Neural progenitor cell (in vitro differentiated cells): ENCODE results near the gene WDR64. TPM values are rescaled to one million over a fixed set of nuclear protein-coding genes. Genes with fewer than 3 reads are reported as not detected.
A peak's percentile ranks its signal among the peaks of the same experiment; 100 is the strongest.

ENCODE experiments used
- DNase-seq: peaks from one replicate; pipeline ENCODE4 v3.0.0-alpha.2; 2016; ENCODE audit warnings: low spot score
- H2AFZ ChIP-seq: fragments of 200-600 bp; sonication (generic); replicated peaks from 2 replicates; pipeline ENCODE4 v1.6.1; 2016; ENCODE audit warnings: antibody characterized with exemption
- H3F3A ChIP-seq: fragments of 200-600 bp; sonication (generic); 2 replicates; pipeline ENCODE4 v1.6.1; 2016; ENCODE audit warnings: antibody characterized with exemption, low read depth
- H3K27ac ChIP-seq: fragments of 200-600 bp; sonication (generic); 2 replicates; pipeline ENCODE4 v1.5.1; 2016; ENCODE audit warnings: mild to moderate bottlenecking
- H3K27me3 ChIP-seq: fragments of 200-600 bp; sonication (generic); 2 replicates; pipeline ENCODE4 v1.6.1; 2016; ENCODE audit warnings: mild to moderate bottlenecking, moderate library complexity
- H3K36me3 ChIP-seq: fragments of 200-600 bp; sonication (generic); 2 replicates; pipeline ENCODE4 v1.5.1; 2016
- H3K4me1 ChIP-seq: fragments of 200-600 bp; sonication (generic); 2 replicates; pipeline ENCODE4 v1.6.1; 2016; ENCODE audit warnings: mixed run types
- H3K4me2 ChIP-seq: fragments of 200-600 bp; sonication (generic); 2 replicates; pipeline ENCODE4 v1.6.1; 2016
- H3K4me3 ChIP-seq: fragments of 200-600 bp; sonication (generic); 2 replicates; pipeline ENCODE4 v1.5.1; 2016
- H3K79me2 ChIP-seq: fragments of 200-600 bp; sonication (generic); 2 replicates; pipeline ENCODE4 v1.6.1; 2016; ENCODE audit warnings: low read depth
- H3K9ac ChIP-seq: fragments of 200-600 bp; sonication (generic); 2 replicates; pipeline ENCODE4 v1.6.1; 2016
- H3K9me3 ChIP-seq: fragments of 200-600 bp; sonication (generic); 2 replicates; pipeline ENCODE4 v1.5.1; 2016; ENCODE audit warnings: low read depth
- H4K20me1 ChIP-seq: fragments of 200-600 bp; sonication (generic); 2 replicates; pipeline ENCODE4 v1.6.1; 2016; ENCODE audit warnings: low read depth
- H3K27ac Mint-ChIP-seq: 3 replicates; pipeline ENCODE4 v1.8.0; 2021; ENCODE audit warnings: mixed read lengths
- H3K27me3 Mint-ChIP-seq: 2 replicates; pipeline ENCODE4 v1.8.0; 2022; ENCODE audit warnings: low read depth, mild to moderate bottlenecking, inconsistent platforms, moderate library complexity, mixed read lengths; ENCODE audit not compliant: insufficient read depth
- H3K36me3 Mint-ChIP-seq: 3 replicates; pipeline ENCODE4 v1.8.0; 2021; ENCODE audit warnings: mixed read lengths
- H3K4me1 Mint-ChIP-seq: 3 replicates; pipeline ENCODE4 v1.8.0; 2021; ENCODE audit warnings: mixed read lengths
- H3K4me3 Mint-ChIP-seq: 3 replicates; pipeline ENCODE4 v1.8.0; 2021; ENCODE audit warnings: mild to moderate bottlenecking, moderate library complexity, mixed read lengths
- H3K9me3 Mint-ChIP-seq: 3 replicates; pipeline ENCODE4 v1.8.0; 2020; ENCODE audit warnings: mixed read lengths
- EZH2 ChIP-seq: fragments of 200-600 bp; sonication (generic); IDR thresholded peaks from 2 replicates; pipeline ENCODE4 v1.6.1; 2017; ENCODE audit warnings: antibody characterized with exemption, mild to moderate bottlenecking, moderate library complexity
- EZH2phosphoT487 ChIP-seq: fragments of 200-600 bp; sonication (generic); IDR thresholded peaks from 2 replicates; pipeline ENCODE4 v1.6.1; 2017; ENCODE audit warnings: antibody characterized with exemption
- total RNA-seq: library from RNA; depleted of rRNA; stranded (reverse); fragments of >200 nt; gene quantifications from 2 replicates; pipeline ENCODE4 v1.2.3, GENCODE V29; 2015; ENCODE audit warnings: low replicate concordance
- TF ChIP-seq, protein P1 (sequence below): fragments of 200-600 bp; sonication (generic); IDR thresholded peaks from 2 replicates; pipeline ENCODE4 v1.5.1; 2017; ENCODE audit warnings: antibody characterized with exemption, mild to moderate bottlenecking

The WDR64 gene
- total RNA-seq, 1 donor from 2014 or later = not detected

- no peak overlapping the region for H3K27ac Mint-ChIP-seq
- H3K27ac ChIP-seq = no peak overlapping the region
- H3K27me3 ChIP-seq = no peaks in the 10 kb centered on the region
- no peaks in the 10 kb centered on the region for H3K36me3 ChIP-seq
- peaks cover 5% of the 10 kb centered on the region for H3F3A ChIP-seq
- H3K9me3 ChIP-seq = no peaks in the 10 kb centered on the region
- TF ChIP-seq EZH2phosphoT487 = no peak
- TF ChIP-seq, protein P1, sequence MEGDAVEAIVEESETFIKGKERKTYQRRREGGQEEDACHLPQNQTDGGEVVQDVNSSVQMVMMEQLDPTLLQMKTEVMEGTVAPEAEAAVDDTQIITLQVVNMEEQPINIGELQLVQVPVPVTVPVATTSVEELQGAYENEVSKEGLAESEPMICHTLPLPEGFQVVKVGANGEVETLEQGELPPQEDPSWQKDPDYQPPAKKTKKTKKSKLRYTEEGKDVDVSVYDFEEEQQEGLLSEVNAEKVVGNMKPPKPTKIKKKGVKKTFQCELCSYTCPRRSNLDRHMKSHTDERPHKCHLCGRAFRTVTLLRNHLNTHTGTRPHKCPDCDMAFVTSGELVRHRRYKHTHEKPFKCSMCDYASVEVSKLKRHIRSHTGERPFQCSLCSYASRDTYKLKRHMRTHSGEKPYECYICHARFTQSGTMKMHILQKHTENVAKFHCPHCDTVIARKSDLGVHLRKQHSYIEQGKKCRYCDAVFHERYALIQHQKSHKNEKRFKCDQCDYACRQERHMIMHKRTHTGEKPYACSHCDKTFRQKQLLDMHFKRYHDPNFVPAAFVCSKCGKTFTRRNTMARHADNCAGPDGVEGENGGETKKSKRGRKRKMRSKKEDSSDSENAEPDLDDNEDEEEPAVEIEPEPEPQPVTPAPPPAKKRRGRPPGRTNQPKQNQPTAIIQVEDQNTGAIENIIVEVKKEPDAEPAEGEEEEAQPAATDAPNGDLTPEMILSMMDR = no peak
- no peak for TF ChIP-seq EZH2
- peaks cover 10% of the 10 kb centered on the region for H4K20me1 ChIP-seq
- peaks cover 5% of the 10 kb centered on the region for H3K4me1 Mint-ChIP-seq
- peaks cover 3% of the 10 kb centered on the region for H3K4me1 ChIP-seq
- H3K79me2 ChIP-seq = peaks cover 11% of the 10 kb centered on the region
- peaks cover 15% of the 10 kb centered on the region for H3K36me3 Mint-ChIP-seq
- no peak overlapping the region for H3K4me3 ChIP-seq
- no peaks in the 10 kb centered on the region for H3K9me3 Mint-ChIP-seq
- H3K4me2 ChIP-seq = no peak overlapping the region
- DNase-seq = no peak
- no peak overlapping the region for H2AFZ ChIP-seq
- no peak overlapping the region for H3K9ac ChIP-seq
- H3K4me3 Mint-ChIP-seq = no peak overlapping the region
- H3K27me3 Mint-ChIP-seq = peaks cover 2% of the 10 kb centered on the region
Measured at GRCh38 chr1:241624935-241625334, 27.1 kb upstream of the WDR64 start.

GRCh38 chr1:241627453-241628259 lies 24.4 kb upstream of the WDR64 start:
- H3K27me3 ChIP-seq = no peaks in the 10 kb centered on the region
- H3K27me3 Mint-ChIP-seq = no peaks in the 10 kb centered on the region
- H3K27ac ChIP-seq = peak overlapping the region; percentile 24
- peaks cover 5% of the 10 kb centered on the region for H3K4me1 Mint-ChIP-seq
- peaks cover 18% of the 10 kb centered on the region for H3K36me3 Mint-ChIP-seq
- peak; percentile 64 for DNase-seq
- H4K20me1 ChIP-seq = peaks cover 21% of the 10 kb centered on the region
- H3K4me1 ChIP-seq = peaks cover 3% of the 10 kb centered on the region
- H3K9ac ChIP-seq = no peak overlapping the region
- no peaks in the 10 kb centered on the region for H3K9me3 ChIP-seq
- H3K4me3 Mint-ChIP-seq = no peak overlapping the region
- no peaks in the 10 kb centered on the region for H3K36me3 ChIP-seq
- no peak overlapping the region for H2AFZ ChIP-seq
- peaks cover 5% of the 10 kb centered on the region for H3F3A ChIP-seq
- no peak for TF ChIP-seq EZH2
- TF ChIP-seq, protein P1 = peak; percentile 57
- no peak for TF ChIP-seq EZH2phosphoT487
- no peak overlapping the region for H3K27ac Mint-ChIP-seq
- H3K4me3 ChIP-seq = no peak overlapping the region
- peaks cover 34% of the 10 kb centered on the region for H3K79me2 ChIP-seq
- H3K4me2 ChIP-seq = no peak overlapping the region
- H3K9me3 Mint-ChIP-seq = peaks cover 5% of the 10 kb centered on the region

DNA sequence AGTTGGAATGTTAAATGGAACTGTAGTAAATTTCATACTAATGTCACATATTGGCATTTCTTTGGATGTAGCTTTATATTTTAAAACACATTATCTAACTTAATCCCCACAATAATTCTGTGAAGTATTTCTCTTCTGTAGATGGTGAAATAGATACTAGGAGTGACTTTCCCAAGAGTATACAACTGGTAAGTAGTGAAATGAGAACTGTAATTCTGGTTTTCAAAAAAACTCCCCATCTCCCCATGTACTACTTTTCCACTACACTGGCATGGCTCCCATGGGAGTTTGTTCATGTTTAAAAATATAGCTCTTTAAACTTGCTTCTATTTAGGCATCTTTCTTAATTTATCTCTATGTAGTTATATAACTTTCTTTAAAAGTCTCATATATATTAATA lies 22.1 kb upstream of the WDR64 start:
- H3K27me3 Mint-ChIP-seq = no peaks in the 10 kb centered on the region
- H3K4me1 Mint-ChIP-seq = peaks cover 5% of the 10 kb centered on the region
- no peak overlapping the region for H3K4me3 ChIP-seq
- H3K27me3 ChIP-seq = no peaks in the 10 kb centered on the region
- peaks cover 31% of the 10 kb centered on the region for H3K36me3 Mint-ChIP-seq
- H2AFZ ChIP-seq = no peak overlapping the region
- H3K27ac ChIP-seq = no peak overlapping the region
- peaks cover 57% of the 10 kb centered on the region for H3K79me2 ChIP-seq
- H3K36me3 ChIP-seq = peaks cover under 1% of the 10 kb centered on the region
- peaks cover 16% of the 10 kb centered on the region for H3K9me3 Mint-ChIP-seq
- H3K9me3 ChIP-seq = no peaks in the 10 kb centered on the region
- H3K27ac Mint-ChIP-seq = no peak overlapping the region
- peaks cover 5% of the 10 kb centered on the region for H3F3A ChIP-seq
- H4K20me1 ChIP-seq = peaks cover 16% of the 10 kb centered on the region
- DNase-seq = no peak
- TF ChIP-seq, protein P1 = no peak
- no peak for TF ChIP-seq EZH2phosphoT487
- TF ChIP-seq EZH2 = no peak
- no peak overlapping the region for H3K4me3 Mint-ChIP-seq
- no peak overlapping the region for H3K4me2 ChIP-seq
- H3K9ac ChIP-seq = no peak overlapping the region
- peaks cover 3% of the 10 kb centered on the region for H3K4me1 ChIP-seq
